GM23338 (cell line): ENCODE data around the gene GALNT16.

ENCODE experiments used
- CREB1 ChIP-seq: fragments of 250-450 bp; sonication (Bioruptor Pico); IDR thresholded peaks from 2 replicates; pipeline ENCODE4 v1.5.0; 2020; ENCODE audit warnings: low read depth, mild to moderate bottlenecking, moderate library complexity
- CTCF ChIP-seq, 2 experiments: fragments of 200-600 bp in 1 of 2; sonication (generic) in 1 of 2; conservative IDR thresholded peaks; 2 replicates each; pipeline versions ENCODE4 v1.5.1 to v1.6.1; 2016 to 2017; ENCODE audit warnings: antibody characterized with exemption in 2 of 2, low read depth in 2 of 2, mild to moderate bottlenecking in 2 of 2, moderate library complexity in 1 of 2
- EZH2 ChIP-seq: fragments of 200-600 bp; sonication (generic); IDR thresholded peaks from one replicate; pipeline ENCODE4 v1.8.0; 2017; ENCODE audit warnings: antibody characterized with exemption, mild to moderate bottlenecking, low read depth; ENCODE audit not compliant: unreplicated experiment
- EZH2phosphoT487 ChIP-seq: fragments of 200-600 bp; sonication (generic); IDR thresholded peaks from one replicate; pipeline ENCODE4 v1.8.1; 2018; ENCODE audit warnings: antibody characterized with exemption; ENCODE audit not compliant: unreplicated experiment
- POLR2AphosphoS5 ChIP-seq: IDR thresholded peaks from 2 replicates; pipeline ENCODE4 v1.6.1; 2016; ENCODE audit warnings: antibody characterized with exemption, low read depth
- ZNF331 ChIP-seq: fragments of 250-450 bp; sonication (Bioruptor Pico); IDR thresholded peaks from 2 replicates; pipeline ENCODE4 v1.5.0; 2020; ENCODE audit warnings: low read depth, mild to moderate bottlenecking, moderate library complexity
- TF ChIP-seq, protein P1 (sequence below): IDR thresholded peaks from 2 replicates; pipeline ENCODE4 v1.6.1; 2016; ENCODE audit warnings: antibody characterized with exemption
- TF ChIP-seq, protein P2 (sequence below): IDR thresholded peaks from one replicate; pipeline ENCODE4 v1.6.1; 2018; ENCODE audit warnings: antibody characterized with exemption; ENCODE audit not compliant: unreplicated experiment

DNA sequence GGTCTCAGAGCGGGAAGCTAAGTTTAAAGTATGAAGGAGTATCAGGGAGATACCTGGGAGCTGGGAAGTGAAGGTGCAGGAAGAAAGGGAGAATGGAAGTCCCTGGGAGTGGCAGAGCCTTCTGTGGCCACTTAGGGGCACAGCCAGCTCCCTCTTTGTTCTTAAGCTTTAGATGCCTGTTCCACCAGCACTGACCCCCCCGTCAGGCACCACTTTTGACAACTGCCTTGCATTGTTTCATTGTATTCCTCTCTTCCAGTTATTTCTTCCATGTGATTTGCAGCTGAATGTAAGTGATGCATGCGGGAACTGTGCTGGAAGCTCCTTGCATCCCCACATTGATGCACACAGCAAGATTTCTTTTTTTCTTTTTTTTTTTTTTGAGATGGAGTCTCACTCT lies 2.6 kb downstream of the GALNT16 start:
- TF ChIP-seq CREB1 (CRISPR knock-in tag) (no peak), CTCF (conservative IDR thresholded peaks at IDR 0.05; ENCODE audit: low read depth in 2 of 2) (no peak), ZNF331 (CRISPR knock-in tag) (no peak), EZH2 (no peak), EZH2phosphoT487 (no peak), POLR2AphosphoS5 (no peak)
- TF ChIP-seq, protein P1, sequence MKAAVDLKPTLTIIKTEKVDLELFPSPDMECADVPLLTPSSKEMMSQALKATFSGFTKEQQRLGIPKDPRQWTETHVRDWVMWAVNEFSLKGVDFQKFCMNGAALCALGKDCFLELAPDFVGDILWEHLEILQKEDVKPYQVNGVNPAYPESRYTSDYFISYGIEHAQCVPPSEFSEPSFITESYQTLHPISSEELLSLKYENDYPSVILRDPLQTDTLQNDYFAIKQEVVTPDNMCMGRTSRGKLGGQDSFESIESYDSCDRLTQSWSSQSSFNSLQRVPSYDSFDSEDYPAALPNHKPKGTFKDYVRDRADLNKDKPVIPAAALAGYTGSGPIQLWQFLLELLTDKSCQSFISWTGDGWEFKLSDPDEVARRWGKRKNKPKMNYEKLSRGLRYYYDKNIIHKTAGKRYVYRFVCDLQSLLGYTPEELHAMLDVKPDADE, result no peak
- TF ChIP-seq, protein P2, sequence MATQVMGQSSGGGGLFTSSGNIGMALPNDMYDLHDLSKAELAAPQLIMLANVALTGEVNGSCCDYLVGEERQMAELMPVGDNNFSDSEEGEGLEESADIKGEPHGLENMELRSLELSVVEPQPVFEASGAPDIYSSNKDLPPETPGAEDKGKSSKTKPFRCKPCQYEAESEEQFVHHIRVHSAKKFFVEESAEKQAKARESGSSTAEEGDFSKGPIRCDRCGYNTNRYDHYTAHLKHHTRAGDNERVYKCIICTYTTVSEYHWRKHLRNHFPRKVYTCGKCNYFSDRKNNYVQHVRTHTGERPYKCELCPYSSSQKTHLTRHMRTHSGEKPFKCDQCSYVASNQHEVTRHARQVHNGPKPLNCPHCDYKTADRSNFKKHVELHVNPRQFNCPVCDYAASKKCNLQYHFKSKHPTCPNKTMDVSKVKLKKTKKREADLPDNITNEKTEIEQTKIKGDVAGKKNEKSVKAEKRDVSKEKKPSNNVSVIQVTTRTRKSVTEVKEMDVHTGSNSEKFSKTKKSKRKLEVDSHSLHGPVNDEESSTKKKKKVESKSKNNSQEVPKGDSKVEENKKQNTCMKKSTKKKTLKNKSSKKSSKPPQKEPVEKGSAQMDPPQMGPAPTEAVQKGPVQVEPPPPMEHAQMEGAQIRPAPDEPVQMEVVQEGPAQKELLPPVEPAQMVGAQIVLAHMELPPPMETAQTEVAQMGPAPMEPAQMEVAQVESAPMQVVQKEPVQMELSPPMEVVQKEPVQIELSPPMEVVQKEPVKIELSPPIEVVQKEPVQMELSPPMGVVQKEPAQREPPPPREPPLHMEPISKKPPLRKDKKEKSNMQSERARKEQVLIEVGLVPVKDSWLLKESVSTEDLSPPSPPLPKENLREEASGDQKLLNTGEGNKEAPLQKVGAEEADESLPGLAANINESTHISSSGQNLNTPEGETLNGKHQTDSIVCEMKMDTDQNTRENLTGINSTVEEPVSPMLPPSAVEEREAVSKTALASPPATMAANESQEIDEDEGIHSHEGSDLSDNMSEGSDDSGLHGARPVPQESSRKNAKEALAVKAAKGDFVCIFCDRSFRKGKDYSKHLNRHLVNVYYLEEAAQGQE, result no peak
